HG02885 (cell line): ENCODE data around the gene ACTN2.
"Not testable (repeated sequence)": the region's sequence is repeated elsewhere in the genome, so short reads cannot be mapped to it uniquely, and the experiment has no call there.

Source experiments
- ATAC-seq: cut with Tn5 transposase; IDR thresholded peaks from one replicate; pipeline ENCODE4 v1.9.1; 2021; ENCODE audit warnings: mild to moderate bottlenecking; ENCODE audit not compliant: unreplicated experiment, poor library complexity

Gene ACTN2

DNA sequence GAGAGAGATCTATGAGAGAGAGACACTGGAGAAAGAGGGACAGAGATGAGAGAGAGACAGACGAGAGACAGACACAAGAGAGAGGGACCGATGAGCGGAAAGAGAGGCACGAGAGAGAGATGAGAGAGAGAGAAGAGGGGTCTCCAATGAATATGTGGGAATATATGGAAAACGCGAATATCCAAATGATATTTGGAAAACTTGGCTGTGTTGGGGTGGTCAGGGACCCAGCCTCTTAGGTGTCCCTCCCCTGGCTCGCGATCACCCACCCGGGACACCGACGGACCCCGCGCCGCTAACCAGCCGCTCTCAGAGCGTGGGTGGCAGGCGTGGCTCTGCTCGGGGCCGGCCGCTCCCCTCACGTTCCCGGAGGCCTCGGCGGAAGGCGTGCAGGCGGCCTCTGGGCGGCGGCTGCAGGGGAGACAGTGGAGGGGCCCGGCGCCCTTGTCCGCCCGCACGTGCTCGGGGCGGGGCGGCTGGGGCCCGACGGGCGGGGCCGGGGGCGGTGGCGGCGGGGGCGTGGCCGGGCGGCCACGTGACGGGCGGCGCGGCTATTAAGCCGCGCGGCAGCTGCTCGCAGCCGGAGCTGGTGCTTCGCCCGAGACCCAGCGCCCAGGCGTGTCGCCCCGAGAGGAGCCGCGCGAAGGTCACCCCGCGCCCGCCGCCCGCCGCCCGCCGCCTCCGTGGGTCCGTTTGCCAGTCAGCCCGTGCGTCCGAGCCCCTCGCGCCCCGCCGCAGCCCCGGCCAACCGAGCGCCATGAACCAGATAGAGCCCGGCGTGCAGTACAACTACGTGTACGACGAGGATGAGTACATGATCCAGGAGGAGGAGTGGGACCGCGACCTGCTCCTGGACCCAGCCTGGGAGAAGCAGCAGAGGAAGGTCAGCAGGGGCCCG lies at the start of gene ACTN2:
TSS of gene ACTN2 (plus strand) at position 583 of the 898 bp plus-strand sequence. CDS start at position 758, 175 bp downstream.
- peak; percentile 86 for ATAC-seq

- ATAC-seq: no peak
Observed at GRCh38 chr1:236638945-236639344, 47.4 kb upstream of the ACTN2 start.

DNA sequence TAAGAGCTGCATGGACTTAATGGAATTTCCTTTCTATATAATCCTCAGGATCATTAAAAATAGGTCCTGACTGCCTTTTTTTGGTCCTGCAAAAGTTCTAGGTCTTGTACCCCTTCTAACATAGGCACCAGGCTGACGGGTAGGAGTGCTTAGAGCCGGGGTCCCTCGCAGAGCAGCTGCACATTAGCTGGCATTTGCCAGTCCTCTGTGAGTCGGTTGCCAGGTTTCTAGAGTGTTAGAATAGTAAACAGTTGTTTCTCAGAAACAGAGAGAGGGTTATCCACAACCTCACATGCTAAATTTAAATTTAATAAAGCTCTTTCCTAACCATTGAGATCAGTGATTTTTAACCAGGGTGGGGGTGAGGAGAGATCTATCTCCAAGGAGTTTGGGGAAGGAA lies 46.6 kb upstream of the ACTN2 start:
- ATAC-seq: no peak

DNA sequence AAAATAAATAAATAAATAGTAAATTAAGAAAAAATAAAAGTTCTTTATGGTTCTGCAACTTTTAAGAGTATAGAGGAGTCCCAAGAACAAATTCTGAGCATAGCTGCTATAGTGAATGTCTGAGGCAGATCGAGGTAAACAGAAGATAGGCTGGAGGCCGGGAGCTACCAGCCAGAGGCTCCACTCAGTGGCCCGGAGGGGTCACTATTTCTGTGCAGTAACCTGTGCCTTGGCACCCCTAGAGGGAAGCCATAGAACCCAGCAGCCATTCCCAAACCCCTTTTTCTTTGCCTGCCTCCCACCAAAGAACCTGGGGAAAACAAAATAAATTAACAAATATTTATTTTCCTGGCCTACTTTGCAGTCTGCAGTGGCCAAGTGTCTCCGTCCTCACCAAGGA lies 43.5 kb upstream of the ACTN2 start:
- ATAC-seq: no peak

DNA sequence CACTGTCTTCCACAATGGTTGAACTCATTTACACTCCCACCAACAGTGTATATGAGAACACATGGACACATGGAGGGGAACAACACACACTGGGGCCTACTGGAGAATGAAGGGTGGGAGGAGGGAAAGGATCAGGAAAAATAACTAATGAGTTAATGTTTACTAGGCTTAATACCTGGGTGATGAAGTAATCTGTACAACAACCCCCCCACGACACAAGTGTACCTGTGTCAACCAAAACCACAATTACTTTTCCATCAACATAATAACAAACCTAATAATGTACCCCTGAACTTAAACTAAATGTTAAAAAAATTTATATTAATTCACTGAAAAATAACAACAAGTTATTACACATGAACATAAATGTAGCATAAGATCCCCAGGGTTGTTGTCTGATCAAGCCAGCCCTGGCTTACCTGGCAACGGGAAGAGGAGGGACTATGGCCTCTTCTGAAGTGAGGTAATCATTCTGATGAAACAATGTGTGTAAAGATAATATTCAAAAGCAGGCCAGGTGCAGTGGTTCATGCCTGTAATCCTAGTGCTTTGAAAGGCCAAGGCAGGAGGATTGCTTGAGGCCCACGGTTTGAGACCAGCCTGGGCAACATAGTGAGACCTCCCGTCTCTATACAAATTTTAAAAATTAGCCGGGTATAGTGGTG lies 41.2 kb upstream of the ACTN2 start:
- ATAC-seq: no peak

GRCh38 chr1:236654511-236654910 lies 31.8 kb upstream of the ACTN2 start:
- no peak for ATAC-seq

DNA sequence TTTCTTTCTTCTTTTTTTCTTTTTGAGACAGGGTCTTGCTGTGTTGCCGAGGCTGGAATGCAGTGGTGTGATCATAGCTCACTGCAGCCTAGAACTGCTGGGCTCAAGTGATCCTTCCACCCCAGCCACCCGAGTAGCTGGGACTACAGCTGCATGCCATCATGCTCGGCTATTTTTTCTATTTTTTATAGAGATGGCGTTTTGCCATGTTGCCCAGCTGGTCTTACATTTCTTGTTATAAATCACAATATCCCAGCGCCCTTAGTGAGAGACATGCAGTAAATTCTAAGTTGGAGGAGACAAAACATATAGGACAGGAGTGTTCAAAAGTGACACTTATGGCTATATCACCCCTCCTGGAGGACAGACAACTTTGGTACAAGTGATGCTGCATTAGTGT lies 31.3 kb upstream of the ACTN2 start:
- no peak for ATAC-seq

- ATAC-seq: no peak
Observed at GRCh38 chr1:236657398-236657797, 28.9 kb upstream of the ACTN2 start.

DNA sequence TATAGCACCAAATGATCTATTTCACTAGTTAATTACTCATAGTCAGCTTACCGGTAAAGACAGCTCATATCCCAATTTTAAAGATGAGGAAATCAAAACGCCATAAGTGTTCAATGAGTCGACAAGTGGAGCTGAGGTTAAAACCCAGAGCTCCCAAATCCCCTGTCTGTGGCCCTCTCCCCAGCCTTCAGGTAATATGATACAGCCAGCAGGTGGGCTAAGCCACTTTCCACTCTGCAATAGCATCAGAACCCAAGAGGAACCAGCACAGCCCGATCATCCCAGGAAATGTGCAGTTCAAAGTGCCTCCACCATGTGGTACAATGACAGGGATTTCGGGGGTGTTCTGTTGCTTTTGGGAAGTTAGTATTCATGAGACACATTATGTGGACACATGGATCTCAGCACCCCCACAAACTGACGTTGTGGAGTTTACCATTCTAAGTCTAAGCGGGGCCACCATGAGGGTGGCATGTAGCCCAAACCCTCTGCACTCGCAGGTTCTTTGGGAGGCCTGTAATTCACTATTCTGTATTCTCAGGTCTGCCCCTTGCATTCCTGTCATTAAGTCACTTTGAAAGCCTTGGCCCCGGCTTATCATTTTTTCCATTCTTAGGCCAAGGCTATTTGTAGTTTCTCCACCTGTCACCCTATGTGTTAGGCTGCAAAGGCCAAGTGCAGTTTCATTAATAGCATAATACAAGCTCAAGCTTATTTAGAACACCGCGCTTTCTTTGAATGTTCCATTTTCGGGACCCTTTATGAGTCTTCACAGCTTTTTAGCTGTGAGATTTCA lies 26.3 kb upstream of the ACTN2 start:
- no peak for ATAC-seq

GRCh38 chr1:236663934-236664333 lies 22.4 kb upstream of the ACTN2 start:
- no peak for ATAC-seq

- ATAC-seq: not testable (repeated sequence)
Observed at GRCh38 chr1:236668909-236669308, 17.4 kb upstream of the ACTN2 start.

- ATAC-seq: no peak
Observed at GRCh38 chr1:236670060-236670459, 16.2 kb upstream of the ACTN2 start.

GRCh38 chr1:236673289-236673919 lies 12.9 kb upstream of the ACTN2 start:
- ATAC-seq: no peak

DNA sequence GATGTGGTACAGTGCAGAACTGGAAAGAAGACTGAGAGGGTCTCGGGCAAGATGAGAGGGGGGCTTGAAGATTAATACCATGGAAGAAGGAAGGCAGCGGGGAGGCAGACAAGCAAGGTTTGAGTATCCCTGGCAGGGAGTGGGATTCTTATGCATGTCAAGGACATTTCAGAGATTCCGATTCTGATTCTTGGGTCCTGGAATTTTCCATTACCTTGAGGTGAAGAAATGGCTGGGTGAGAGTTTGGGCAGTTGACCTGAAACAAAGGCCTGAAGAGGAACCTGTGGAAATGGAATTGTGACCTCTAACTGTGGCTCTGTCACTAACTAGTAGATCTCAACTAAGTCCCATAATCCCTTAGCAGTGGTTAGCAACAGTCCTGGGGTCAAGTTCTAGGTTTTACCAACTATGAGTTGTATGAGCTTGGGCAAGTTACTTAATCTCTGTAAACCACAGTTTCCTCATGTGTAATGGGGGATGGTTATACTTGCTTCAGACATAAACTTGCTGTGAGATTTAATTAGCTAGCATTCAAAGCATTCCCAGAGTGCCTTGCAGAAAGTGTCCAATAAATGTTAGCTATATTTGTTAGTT lies 8.6 kb upstream of the ACTN2 start:
- ATAC-seq: no peak

- ATAC-seq: no peak
Observed at GRCh38 chr1:236681219-236681618, 5.1 kb upstream of the ACTN2 start.

- ATAC-seq: no peak
Observed at GRCh38 chr1:236685205-236685916, 938 bp upstream of the ACTN2 start.

GRCh38 chr1:236686815-236687160 lies 489 bp downstream of the ACTN2 start:
- no peak for ATAC-seq

DNA sequence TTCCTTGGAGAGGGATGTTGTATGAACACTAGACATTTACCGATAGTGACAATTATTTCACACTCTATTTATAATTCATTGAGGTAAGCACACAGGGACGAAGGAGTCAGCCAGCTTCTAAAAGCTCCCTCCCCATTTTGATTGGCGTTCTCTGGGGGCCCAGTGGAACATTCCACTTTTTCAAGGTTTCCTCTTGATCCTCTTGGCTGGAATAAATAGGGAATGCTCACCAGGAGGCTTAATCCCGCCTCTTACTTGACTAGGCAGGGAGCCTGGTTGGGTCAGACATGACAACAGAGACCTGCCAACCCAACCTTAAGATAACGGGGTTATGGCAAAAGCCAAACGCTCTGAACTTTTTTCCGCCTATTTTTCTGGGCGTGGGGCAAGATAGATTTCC lies 974 bp downstream of the ACTN2 start:
- ATAC-seq: no peak

DNA sequence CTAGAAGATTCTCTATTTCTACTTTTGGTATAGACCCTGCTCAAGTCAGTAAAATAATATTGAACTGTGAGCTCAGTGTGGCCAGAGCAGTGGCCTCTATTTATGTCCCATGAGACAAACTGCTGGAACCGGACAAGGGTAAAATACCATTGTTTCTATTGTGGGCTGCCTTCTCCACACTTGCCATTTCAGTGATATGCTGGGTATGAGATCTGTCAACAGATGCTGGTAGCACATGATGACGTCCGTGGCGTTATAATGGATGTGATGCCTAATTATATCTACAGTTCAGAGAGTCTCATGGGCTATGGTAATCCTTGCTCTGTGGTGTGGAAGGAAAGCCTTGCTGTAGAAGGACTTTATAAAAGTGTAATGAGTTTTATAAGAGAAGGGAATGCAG lies 2.4 kb downstream of the ACTN2 start:
- no peak for ATAC-seq
